Spleen (tissue), 11 donors: ENCODE measurements around the gene TCP11L2. TPM values are rescaled to one million over a fixed set of nuclear protein-coding genes. Genes with fewer than 3 reads are reported as not detected.

ENCODE experiments used
- DNase-seq: peaks from one replicate; pipeline ENCODE4 v3.0.0-alpha.2; 2020
- H3K27ac ChIP-seq, 8 donors: fragments of 200-600 bp; sonication (generic) in 7 of 8; 1 replicate in 4 of 8; 2 replicates in 4 of 8; pipeline versions ENCODE4 v1.5.0 to v1.8.0; 2016 to 2021; ENCODE audit warnings: inconsistent platforms in 4 of 8, mild to moderate bottlenecking in 4 of 8, moderate library complexity in 1 of 8
- H3K27me3 ChIP-seq, 7 donors: fragments of 200-600 bp; sonication (generic) in 6 of 7; replicated peaks in 1 of 7; 1 replicate in 4 of 7; 2 replicates in 3 of 7; pipeline versions ENCODE4 v1.5.0 to v1.8.0; 2016 to 2021; ENCODE audit warnings: inconsistent platforms in 3 of 7, mild to moderate bottlenecking in 1 of 7
- H3K36me3 ChIP-seq, 6 donors: fragments of 200-600 bp; sonication (generic) in 5 of 6; 1 replicate in 4 of 6; 2 replicates in 2 of 6; pipeline versions ENCODE4 v1.5.0 to v1.8.0; 2016 to 2021; ENCODE audit warnings: inconsistent platforms in 2 of 6
- H3K4me1 ChIP-seq, 6 donors: fragments of 200-600 bp; sonication (generic) in 5 of 6; 1 replicate in 3 of 6; 2 replicates in 3 of 6; pipeline versions ENCODE4 v1.5.0 to v1.8.0; 2016 to 2021; ENCODE audit warnings: inconsistent platforms in 3 of 6
- H3K4me3 ChIP-seq, 8 donors: fragments of 200-600 bp; sonication (generic) in 7 of 8; 1 replicate in 4 of 8; 2 replicates in 4 of 8; pipeline versions ENCODE4 v1.5.0 to v1.8.0; 2016 to 2021; ENCODE audit warnings: inconsistent platforms in 4 of 8, mild to moderate bottlenecking in 4 of 8, moderate library complexity in 2 of 8
- H3K9me3 ChIP-seq, 8 donors: fragments of 200-600 bp; sonication (generic) in 7 of 8; 1 replicate in 4 of 8; 2 replicates in 4 of 8; pipeline versions ENCODE4 v1.5.0 to v1.8.0; 2016 to 2021; ENCODE audit warnings: inconsistent platforms in 4 of 8
- POLR2A ChIP-seq, 3 donors: fragments of 450-650 bp; IDR thresholded peaks; one replicate each; pipeline ENCODE4 v1.5.1; 2017; ENCODE audit warnings: antibody characterized with exemption in 3 of 3, mild to moderate bottlenecking in 1 of 3
- POLR2AphosphoS5 ChIP-seq, 3 donors: sonication (generic); formaldehyde crosslinking; IDR thresholded peaks; one replicate each; pipeline ENCODE4 v1.5.1; 2017; ENCODE audit warnings: antibody characterized with exemption in 3 of 3
- WGBS, 5 donors: extraction: QIAGEN DNeasy Blood & Tissue Kit in 3 of 5; methylation state at CpG; one replicate each; pipeline versions ENCODE4 v1.1.5 to v1.1.7; 2013 to 2018; 5-methylcytosine and 5-hydroxymethylcytosine counted together
- intact Hi-C: fragments of 100-400 bp; cut with DNase I; formaldehyde crosslinking; loops from one replicate; pipeline ENCODE4 v1.15.0; 2023; ENCODE audit warnings: low total_unique reads
- polyA plus RNA-seq, 3 donors: library from polyadenylated mRNA; stranded (reverse); fragments of 200-250 nt; gene quantifications; one replicate each; pipeline ENCODE4 v1.2.1, GENCODE V29; 2013
- total RNA-seq, 7 donors: library from RNA; depleted of rRNA in 3 of 7; stranded (reverse); fragments of >200 nt in 3 of 7; fragmentation: NEBNext Ultra II Directional in 4 of 7; extraction: Animal tissue kit (Norgen Biotek cat#: 25700) in 4 of 7; gene quantifications; one replicate each; pipeline versions ENCODE4 v1.1.0 to v1.2.1, GENCODE V29; 2016 to 2021
- TF ChIP-seq, protein P1 (sequence below), 11 experiments: fragments of 200-600 bp in 7 of 11; fragments of 450-650 bp in 4 of 11; sonication (generic) in 4 of 11; IDR thresholded peaks in 8 of 11; conservative IDR thresholded peaks in 3 of 11; 1 replicate in 7 of 11; 2 replicates in 4 of 11; pipeline versions ENCODE4 v1.4.0 to v1.8.0; 2016 to 2021; ENCODE audit warnings: antibody characterized with exemption in 11 of 11, inconsistent platforms in 4 of 11, mild to moderate bottlenecking in 1 of 11
- donor health status: healthy with polysubstance abuse.
- donor health status: DM: no; HTN: no; CAD: no; lungs with moderate emphysema.
- donor health status: DM: no; HTN: no; CAD: no.
- donor health status: Bipolar disorder and iron deficiency.
- donor health status: healthy.
- donor health status: DM: no; HTN: no; CAD: no.
- donor health status: DM: yes; HTN: yes; CAD: no.

The TCP11L2 gene
- total and polyA plus RNA-seq, 10 donors: 1.2 to 88.3 (median 45.8) TPM

DNA sequence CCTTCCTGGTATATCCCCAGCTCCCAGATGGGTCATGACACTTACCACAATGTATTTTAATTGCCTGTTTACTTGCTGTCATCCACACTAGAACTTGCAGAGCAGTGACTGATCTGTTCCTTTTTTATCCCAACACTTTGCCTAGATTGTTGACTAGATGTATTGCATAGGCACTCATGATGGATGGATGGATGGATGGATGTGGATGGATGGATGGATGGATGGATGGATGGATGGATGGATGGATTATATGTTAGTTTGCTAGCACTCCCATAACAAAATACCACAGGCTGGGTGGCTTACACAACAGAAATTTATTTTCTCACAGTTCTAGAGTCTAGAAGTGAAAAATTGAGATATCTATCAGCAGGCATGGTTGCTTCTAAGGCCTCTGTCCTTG is 46.0 kb upstream of the TCP11L2 start:
- TF ChIP-seq, protein P1, sequence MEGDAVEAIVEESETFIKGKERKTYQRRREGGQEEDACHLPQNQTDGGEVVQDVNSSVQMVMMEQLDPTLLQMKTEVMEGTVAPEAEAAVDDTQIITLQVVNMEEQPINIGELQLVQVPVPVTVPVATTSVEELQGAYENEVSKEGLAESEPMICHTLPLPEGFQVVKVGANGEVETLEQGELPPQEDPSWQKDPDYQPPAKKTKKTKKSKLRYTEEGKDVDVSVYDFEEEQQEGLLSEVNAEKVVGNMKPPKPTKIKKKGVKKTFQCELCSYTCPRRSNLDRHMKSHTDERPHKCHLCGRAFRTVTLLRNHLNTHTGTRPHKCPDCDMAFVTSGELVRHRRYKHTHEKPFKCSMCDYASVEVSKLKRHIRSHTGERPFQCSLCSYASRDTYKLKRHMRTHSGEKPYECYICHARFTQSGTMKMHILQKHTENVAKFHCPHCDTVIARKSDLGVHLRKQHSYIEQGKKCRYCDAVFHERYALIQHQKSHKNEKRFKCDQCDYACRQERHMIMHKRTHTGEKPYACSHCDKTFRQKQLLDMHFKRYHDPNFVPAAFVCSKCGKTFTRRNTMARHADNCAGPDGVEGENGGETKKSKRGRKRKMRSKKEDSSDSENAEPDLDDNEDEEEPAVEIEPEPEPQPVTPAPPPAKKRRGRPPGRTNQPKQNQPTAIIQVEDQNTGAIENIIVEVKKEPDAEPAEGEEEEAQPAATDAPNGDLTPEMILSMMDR (IDR thresholded peaks at IDR 0.05 in 8 of 11, conservative IDR thresholded peaks at IDR 0.05 in 3 of 11): no peak
- no peak for TF ChIP-seq POLR2AphosphoS5 (IDR thresholded peaks at IDR 0.05)
- TF ChIP-seq POLR2A (IDR thresholded peaks at IDR 0.05): no peak
- no peak for DNase-seq
- no peaks in the 10 kb centered on the region for H3K9me3 ChIP-seq

DNA sequence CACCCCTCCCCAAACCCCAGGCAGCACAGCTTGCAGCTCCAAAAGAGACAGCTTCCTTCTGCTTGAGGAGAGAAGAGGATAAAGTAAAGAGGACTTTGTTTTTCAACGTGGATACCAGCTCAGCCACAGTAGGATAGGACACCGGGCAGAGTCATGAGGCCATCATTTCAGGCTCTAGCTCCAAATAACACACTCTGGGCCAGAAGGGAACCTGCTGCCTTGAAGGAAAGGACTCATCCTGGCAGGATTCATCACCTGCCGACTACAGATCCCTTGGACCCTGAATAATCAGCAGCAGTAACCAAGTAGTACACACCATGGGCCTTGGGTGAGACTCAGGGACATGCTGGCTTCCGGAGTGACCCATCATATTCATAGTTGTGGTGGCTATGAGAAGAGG is 44.3 kb upstream of the TCP11L2 start:
- DNase-seq: no peak
- no peaks in the 10 kb centered on the region for H3K27me3 ChIP-seq
- intact Hi-C loops: no loop called here
- no peak overlapping the region for H3K27ac ChIP-seq
- no peaks in the 10 kb centered on the region for H3K36me3 ChIP-seq
- H3K4me1 ChIP-seq: no peaks in the 10 kb centered on the region
- TF ChIP-seq POLR2AphosphoS5 (IDR thresholded peaks at IDR 0.05): no peak
- no peak for TF ChIP-seq POLR2A (IDR thresholded peaks at IDR 0.05)
- TF ChIP-seq, protein P1 (IDR thresholded peaks at IDR 0.05 in 8 of 11, conservative IDR thresholded peaks at IDR 0.05 in 3 of 11): no peak
- no peaks in the 10 kb centered on the region for H3K9me3 ChIP-seq
- 75 to 84% (median 80%) methylated on average over 4 of the region's 4 CpGs for WGBS, 5 donors
- no peak overlapping the region for H3K4me3 ChIP-seq

More for the DNA sequence above, 46.0 kb upstream of the TCP11L2 start:
- H3K36me3 ChIP-seq: no peaks in the 10 kb centered on the region
- H3K27me3 ChIP-seq: no peaks in the 10 kb centered on the region
- no peak overlapping the region for H3K4me3 ChIP-seq
- H3K4me1 ChIP-seq: peaks cover 0 to 5% (median under 1%) of the 10 kb centered on the region in 6 donors
- intact Hi-C loops: no loop called here
- no peak overlapping the region for H3K27ac ChIP-seq

DNA sequence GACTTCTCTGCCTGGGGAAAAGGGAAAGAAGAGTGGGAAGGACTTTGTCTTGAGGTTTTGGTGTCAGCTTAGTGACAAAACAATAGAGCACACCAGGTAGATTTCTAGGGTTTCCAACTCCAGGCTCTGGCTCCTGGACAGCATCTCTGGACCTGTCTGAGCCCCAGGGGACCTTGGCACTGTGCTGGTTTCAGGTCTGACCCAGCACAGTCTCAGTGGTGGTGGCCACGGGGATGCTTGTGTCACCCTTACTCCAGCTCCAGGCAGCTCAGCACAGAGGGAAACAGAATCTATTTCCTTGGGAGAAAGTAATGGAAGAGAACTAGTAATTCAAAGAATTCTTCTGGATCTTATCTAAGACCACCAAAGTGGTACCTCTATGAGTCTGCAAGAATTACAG is 43.6 kb upstream of the TCP11L2 start:
- intact Hi-C loops: no loop called here
- DNase-seq: no peak
- Histone ChIP-seq H3K27me3 (no peaks in the 10 kb centered on the region), H3K4me3 (no peak overlapping the region), H3K9me3 (no peaks in the 10 kb centered on the region), H3K27ac (no peak overlapping the region), H3K36me3 (no peaks in the 10 kb centered on the region), H3K4me1 (no peaks in the 10 kb centered on the region)
- TF ChIP-seq, protein P1 (IDR thresholded peaks at IDR 0.05 in 8 of 11, conservative IDR thresholded peaks at IDR 0.05 in 3 of 11): no peak
- no peak for TF ChIP-seq POLR2AphosphoS5 (IDR thresholded peaks at IDR 0.05)
- no peak for TF ChIP-seq POLR2A (IDR thresholded peaks at IDR 0.05)
- WGBS, 5 donors: 71 to 100% (median 88%) methylated on average over 1 of the region's 1 CpG

DNA sequence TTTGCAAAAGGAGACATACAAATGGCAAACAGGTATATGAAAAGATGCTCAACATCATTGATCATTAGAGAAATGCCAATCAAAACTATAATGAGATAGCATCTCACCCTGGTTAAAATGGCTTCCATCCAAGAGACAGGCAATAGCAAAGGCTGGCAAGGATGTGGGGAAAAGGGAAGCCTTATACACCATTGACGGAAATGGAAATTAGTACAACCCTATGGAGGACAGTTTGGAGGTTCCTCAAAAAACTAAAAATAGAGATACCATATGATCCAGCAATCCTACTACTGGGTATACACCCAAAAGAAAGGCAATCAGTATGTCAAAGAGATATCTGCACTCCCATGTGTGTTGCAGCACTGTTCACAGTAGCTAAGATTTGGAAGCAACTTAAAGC is 37.4 kb upstream of the TCP11L2 start:
- WGBS, 5 donors: 75 to 94% (median 90%) methylated on average over 1 of the region's 1 CpG
- no peak for TF ChIP-seq POLR2A (IDR thresholded peaks at IDR 0.05)
- no peak overlapping the region for H3K4me3 ChIP-seq
- H3K27me3 ChIP-seq: peaks cover 0 to 7% (median 0%) of the 10 kb centered on the region in 7 donors
- H3K9me3 ChIP-seq: no peaks in the 10 kb centered on the region
- no peak for DNase-seq
- peaks cover 0 to 11% (median 0%) of the 10 kb centered on the region in 6 donors for H3K4me1 ChIP-seq
- no peaks in the 10 kb centered on the region for H3K36me3 ChIP-seq
- no peak overlapping the region for H3K27ac ChIP-seq
- intact Hi-C loops: no loop called here

DNA sequence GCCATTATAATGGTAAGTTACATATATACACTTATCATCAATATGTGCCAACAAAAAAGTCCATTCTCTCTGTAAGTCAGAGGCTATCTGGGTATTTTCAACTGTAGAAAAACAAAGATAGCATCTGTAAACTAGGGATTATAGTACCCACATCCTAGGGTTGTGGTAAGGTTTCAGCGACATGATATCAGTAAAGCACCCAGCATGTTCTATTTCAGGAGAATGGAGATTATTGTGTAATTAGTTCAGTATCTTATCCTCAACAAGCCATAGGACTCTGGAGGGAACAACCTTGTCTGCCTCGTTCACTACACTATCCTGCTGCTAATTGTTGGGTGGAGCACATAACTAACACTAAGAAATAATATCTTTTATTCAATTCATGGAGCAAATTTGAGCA is 35.0 kb upstream of the TCP11L2 start:
- 54 to 69% (median 62%) methylated on average over 2 of the region's 2 CpGs for WGBS, 5 donors
- TF ChIP-seq POLR2AphosphoS5 (IDR thresholded peaks at IDR 0.05): no peak
- H3K4me3 ChIP-seq: no peak overlapping the region

More for the DNA sequence above, 35.0 kb upstream of the TCP11L2 start:
- DNase-seq: no peak
- Histone ChIP-seq H3K27ac (no peak overlapping the region), H3K4me1 (peaks cover 0 to 14% (median 0%) of the 10 kb centered on the region in 6 donors), H3K36me3 (no peaks in the 10 kb centered on the region), H3K9me3 (no peaks in the 10 kb centered on the region), H3K27me3 (peaks cover 0 to 7% (median 0%) of the 10 kb centered on the region in 7 donors)
- intact Hi-C loops: no loop called here
